Left forelimb (tissue), 1 donor: ENCODE measurements around the gene DAAM1.

Experiments used
- DNase-seq: peaks from one replicate; pipeline ENCODE4 v3.0.0-alpha.2; 2018; ENCODE audit warnings: low spot score

DAAM1 gene

DNA sequence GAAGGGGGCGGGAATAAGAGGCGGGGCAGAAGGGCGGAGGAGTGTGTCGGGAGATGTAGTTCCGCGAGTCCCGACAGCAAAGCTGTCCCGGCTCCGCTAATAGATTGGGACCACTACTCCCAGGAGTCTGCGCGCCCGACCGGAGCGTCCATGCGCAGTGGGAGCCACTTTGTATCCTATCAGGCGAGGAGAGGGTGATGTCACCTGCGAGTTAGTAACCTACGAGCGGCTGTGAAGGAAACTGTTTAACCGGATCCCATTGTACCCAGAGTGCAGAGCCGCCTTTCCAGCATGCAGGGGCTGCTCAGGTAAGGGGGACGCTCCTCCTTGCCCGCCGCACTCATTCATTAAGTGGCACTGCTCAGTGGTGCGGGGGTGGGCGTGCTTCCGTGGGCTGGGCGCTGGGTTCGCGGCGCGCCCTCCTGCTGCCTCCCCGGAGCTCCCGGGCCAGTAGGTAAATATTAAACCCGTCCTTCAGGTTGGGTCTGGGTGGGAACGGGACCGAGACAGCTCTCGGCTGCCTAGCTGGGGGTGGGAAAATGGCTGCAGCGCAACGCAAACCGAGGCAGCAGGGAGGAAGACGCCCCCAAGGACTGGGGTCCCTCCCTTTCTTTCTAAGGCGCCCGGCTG, at the start of gene DAAM1:
Gene DAAM1, plus strand, starts transcription at position 207 of the 630 bp plus-strand sequence. CDS start 74,811 bp downstream, outside the sequence.
- peak; percentile 98 for DNase-seq

DNA sequence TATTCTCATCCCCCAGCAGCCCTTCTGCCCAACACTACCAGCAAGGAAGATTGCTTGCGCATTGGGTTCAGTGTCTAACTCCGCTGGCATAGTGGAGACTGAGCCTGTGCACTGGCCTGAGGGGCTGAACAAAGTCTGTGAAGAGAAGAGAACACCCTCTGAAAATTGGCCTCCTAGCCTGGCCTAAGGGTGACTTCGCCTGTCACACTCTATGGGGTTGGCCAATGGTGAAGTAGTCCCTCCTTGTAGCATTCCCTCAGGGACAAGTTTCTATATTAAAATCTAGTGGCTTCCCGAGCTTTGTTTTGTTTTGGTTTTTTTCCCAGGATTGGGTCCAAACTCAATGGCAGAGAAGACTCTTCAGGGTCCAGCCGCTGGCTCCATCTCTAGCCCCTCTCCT, 49.1 kb upstream of the DAAM1 start:
- no peak for DNase-seq

DNA sequence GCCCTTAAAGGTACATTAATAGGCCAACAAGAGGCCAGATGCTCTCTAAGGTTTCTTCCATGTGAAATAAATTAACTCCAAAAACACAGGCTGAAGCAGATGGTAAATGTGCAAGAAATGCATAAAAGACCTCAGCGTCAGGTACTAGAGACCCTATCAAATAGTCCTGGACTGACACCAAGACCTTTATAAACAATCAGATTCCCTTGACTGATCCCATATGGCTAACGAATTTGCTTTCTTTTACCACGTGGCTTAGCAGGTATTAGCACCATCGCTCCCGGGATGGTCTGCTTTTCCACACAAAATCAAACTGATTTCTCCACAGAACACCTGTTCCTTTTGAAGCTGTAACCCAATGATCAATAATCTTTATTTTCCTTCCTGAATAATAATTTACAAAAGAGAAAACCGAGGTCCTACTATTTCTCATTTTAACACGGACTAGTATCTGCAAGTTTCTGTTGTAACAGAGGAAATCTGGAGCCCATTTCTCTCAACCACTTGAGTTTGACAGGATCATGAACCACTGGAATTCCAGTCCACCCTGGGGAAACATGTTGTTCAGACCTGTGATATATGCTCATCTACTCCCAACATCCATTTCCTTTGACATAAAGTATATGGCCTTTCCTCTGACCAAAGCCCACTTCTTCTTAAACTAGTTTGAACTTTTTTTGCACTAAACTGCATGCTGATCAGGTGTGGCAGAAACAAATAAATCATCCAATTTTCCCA, 48.2 kb upstream of the DAAM1 start:
- DNase-seq: no peak

DNA sequence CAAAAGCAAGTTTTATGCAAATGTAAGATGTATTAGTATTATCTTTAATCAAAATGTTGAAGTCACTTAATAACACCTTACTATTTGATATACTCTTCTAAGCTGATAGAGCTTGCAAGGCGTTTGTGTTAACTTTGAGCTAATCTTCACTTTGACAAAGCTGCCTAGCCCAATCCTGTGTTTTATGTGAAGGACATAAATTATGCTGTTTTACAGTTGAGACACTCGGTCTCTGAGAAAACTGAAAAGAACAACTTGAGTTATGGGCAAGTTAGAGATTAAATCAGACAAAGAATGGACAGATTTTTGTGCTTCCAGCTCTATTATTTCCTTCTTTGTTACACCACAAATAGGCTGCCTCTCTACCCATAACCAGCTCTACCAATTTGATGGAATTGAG, 42.0 kb upstream of the DAAM1 start:
- DNase-seq: no peak

DNA sequence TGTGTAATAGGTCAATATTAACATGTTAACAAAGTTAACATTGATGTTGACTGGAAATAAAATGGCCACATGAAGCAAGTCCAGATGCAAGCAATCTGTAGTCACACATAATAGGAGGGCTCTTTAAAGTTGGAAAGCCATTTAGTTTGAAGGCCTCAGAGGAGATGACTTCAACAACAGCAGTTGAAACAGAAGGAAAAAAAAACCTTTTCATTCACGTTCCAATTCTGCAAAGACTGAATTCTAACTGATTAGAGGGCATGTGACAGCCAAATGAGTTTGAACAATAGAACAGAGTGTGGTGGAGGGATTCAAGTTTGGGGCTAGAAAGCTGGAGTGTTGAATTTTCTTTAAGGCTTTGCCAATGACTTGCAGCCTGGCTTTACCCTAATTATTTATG, 41.5 kb upstream of the DAAM1 start:
- no peak for DNase-seq

DNA sequence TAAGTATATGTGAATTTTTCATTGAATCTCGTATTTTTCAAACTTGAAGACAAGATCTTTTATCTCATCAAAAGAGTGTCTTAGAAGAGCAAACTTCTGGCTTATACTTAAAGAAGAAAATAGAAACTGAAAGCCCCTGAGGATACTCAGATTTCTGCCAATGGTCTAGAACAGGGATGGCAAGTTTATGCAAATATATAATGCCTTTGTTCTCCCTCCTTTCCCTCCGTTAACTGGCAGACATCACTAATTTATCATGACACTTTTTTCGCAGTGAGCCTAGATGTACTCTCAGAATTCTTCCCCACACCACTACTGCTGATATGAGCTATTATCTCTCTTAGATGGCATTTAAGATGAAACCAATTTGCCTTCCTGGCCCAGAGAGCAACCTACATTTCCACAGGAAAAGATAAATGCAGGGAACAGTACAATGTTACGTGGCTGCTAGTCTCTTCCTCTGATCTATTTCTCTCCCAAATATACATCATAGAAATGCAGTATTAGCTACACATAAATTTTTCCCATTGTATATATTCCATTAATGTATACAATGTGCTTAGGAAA, 40.0 kb upstream of the DAAM1 start:
- DNase-seq: no peak

DNA sequence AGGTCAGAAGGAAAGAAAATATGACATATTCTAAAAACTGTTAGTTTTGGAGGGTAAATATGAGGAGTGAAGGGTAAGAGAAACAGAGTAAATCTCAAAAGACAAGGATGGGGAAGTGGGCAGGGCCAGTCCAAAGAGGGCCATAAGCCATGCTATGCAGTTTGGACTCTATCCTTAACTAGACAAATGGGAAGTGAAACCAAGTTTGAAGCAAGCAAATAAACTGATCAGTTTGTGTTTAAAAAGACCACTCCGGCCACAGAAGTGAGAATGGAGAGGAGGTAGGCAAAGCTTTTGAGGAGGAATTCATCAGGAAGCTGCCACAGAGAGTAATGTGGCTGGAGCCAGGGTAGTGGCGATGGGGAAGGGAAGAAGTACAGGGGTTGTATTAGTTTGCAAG, 37.5 kb upstream of the DAAM1 start:
- DNase-seq: no peak

DNA sequence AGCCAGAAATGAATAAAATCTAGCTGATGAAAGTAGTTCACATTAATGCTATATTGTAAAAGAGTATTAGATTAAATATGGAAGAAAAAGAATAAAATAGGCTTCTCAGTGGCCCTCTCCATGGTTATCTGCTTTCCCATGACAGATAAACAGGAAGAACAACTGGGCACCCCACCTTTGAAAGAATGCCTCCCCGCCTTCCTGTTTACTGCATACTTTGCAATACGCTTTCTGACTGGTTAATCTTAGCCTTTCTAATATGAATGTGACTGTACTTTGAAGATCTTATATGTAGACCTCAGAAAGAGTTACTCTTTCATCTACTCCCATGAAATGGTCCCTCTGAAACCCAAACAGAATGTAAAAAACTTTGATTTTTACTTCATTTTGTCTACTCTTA, 34.1 kb upstream of the DAAM1 start:
- DNase-seq: no peak

DNA sequence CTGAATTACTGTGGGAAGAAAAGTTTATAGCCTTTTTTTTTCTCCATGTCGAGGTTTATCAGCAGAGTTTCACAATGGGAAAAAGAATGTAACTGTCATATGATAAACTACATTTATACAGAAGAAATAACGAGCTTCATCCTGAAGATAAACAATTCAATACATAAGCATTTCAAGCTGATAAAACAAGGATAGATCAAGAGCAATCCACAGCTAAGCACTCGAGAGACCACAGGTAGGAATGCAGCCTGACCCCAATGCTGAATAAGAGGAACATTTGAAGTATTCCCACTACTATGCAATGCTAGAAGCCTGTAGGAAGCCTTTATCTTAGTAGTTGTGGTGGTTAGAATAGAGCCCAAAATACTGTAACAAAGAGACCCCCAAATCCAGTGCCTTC, 32.6 kb upstream of the DAAM1 start:
- DNase-seq: no peak

DNA sequence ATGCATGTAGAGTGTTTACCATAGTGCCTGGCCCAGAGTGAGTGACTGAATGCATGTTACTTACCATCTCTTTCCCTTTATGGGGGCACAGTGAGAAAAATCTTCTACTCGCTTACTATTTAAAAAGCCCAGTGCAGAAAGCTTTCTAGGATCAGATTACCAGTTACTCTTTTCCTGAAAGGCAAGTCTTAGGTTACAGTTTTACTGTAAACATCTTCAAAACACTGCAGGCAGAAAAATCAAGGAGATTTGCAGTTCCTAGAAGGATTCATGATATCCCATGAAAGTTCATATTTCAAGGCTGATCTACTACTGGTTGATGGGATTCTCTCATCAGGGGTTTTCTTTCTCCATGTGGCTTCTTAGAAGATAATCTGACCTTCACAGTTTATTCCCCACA, 29.3 kb upstream of the DAAM1 start:
- no peak for DNase-seq

DNA sequence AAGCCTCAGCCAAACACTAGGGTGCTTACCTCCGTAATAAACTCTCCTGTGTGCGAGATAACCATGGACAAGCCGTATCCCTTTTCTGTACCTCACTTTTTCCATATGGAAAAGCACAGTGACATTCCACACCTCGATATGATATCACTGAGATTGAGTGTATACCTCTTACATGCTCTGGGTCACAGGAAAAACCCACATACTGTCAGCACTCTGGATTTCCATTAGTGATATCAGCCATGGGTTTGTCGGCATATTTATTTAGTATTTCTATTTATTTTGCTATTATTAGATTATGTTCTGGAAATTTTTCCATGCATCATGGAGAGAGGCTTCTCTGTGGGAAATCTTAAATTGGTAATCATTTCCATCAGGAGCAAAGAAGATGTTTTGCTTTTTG, 28.0 kb upstream of the DAAM1 start:
- DNase-seq: no peak

DNA sequence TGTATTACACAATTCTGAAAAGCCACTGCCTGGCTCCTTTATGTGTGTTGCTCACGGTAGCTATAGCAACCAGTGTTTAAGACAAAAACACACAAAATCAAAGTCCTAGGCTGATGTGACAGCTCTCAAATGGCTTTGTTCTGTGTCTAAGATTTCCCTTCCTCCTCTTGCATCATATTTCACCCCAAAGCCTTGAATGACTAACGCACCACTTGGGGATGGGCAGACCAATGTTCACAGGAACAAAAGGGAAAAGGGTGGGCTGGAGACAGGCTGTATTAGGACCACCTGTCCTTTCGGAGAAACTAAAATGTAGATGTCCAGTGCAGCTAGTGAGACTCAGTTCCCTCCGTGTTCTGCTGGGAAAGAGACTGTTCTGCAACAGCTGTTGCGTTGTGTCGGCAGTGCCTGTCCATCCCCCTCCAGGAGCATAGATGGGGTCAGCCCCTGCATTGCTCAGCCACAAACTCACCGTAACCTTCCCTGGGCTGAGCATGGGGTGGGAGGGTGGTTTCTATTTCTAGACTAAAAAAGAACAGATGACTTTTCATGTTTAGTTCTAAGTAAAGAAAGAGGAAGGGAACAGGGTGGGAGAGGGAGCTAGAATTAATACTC, 26.8 kb upstream of the DAAM1 start:
- no peak for DNase-seq

DNA sequence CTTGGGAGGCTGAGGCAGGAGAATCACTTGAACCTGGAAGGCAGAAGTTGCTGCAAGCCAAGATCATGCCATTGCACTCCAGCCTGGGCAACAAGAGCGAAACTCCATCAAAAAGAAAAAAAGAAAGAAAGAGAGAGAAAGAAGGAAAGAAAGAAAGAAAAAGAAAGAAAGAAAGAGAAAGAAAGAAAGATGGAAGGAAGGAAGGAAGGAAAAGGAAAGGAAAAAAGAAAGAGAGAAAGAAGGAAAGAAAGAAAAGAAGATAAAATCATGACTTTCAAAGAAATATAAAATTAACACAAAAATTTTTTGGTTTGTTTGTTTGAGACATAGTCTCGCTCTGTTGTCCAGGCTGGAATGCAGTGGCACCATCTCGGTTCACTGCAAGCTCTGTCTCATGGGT, 22.2 kb upstream of the DAAM1 start:
- DNase-seq: no peak

DNA sequence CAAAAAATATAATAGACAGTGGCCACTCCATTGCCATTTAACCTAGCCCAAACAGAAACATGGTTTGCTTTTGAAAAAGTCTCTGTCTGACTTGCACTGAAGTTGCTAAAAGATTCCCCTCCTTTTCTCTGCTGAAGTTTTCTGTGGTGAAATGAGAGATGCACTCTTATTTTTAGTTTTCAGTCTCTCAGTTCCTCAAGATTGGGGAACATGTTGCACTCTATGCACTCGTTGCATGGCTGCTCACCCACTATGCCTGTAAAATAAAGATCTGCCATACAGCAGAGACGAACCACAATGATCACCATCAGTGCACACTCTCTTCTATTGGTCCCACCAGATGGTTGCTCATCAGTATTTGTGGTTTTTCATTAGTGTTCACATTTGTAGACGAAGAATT, 13.1 kb upstream of the DAAM1 start:
- DNase-seq: no peak

DNA sequence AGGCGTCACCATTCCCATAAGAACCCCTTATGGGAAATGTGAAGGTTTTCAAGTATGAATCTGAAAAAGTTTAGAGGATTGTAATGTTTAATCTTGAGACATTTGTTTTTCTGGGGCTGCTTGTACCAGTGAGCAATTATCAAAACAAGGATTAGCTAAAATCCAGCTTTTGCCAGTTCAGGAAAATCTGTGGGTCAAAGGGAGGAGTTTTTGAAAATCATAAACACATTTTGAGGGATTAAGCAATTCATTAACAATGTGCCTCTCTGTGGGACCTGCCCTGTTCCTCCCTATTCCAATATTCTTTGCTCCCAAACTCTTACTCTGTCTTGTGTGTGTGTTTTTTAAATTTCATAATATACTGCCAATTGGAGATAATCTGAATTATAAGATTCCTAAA, 11.7 kb upstream of the DAAM1 start:
- DNase-seq: no peak

DNA sequence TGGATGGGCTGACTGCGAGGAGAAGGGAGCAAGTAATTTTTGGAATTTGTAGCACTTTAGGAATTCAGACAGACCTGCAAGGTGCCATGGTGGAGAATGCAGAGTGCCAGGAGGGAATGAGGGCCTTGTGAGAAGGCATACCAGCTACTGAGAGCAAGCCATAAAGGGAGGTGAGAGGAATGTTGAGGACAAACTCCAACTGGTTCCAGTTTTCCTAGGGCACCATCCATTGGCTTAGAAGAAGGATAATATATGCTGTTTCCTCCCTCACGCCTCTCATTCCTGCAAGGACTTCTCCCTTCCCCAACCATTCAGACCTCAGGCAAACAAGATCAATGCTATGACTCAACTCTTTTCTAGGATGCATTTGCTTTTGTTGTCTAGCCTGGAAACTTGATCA, 11.2 kb upstream of the DAAM1 start:
- no peak for DNase-seq

DNA sequence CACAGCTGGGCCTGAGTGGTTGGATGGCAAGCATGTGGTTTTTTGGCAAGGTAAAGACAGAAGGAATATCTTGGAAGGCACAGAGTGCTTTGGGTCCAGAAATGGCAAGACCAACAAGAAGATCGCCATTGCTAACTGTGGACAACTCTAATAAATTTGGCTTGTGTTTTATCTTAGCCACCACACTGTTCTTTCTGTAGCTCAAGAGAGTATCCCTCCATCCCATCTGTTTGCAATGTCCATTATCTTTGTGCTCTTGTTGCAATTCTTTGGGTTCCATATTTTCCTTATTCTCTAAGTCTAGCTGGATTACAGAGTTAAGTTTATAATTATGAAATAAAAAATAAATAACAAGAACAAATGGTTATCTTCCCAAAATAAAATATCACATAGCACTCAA, 6.7 kb upstream of the DAAM1 start:
- DNase-seq: no peak

DNA sequence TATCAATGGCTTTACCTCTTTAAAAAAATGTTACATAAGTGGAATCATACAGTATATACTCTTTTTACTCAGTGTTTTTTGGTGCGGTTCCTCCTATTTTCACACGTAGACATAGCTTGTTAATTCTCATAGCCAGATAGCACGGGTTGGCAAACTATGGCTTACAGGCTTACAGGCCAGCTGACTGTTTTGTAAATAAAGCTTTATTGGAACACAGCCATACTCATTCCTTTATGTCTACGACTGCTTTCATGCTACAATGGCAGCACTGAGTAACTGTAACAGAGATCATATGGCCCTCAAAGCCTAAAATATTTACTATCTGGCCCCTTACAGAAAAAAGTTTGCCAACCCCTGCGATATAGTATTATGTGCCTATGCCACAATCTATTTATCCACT, 5.8 kb upstream of the DAAM1 start:
- DNase-seq: no peak

DNA sequence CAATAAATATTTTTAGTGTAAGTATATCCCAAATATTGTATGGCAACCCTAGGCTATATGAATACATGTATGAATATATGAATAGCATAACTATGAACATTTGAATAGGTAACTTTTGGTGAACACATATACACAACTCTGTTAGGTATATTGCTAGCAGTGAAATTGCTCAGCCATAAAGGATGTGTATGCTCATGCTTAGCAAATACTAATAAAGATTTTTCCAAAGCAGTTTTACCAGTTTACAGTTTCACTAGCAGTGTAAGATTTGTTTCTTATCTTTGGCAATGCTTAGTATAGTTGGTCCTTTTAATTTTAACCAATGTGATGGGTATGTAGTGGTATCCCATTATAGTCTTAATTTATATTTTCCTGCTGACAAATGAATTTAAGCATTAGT, 5.3 kb upstream of the DAAM1 start:
- no peak for DNase-seq

DNA sequence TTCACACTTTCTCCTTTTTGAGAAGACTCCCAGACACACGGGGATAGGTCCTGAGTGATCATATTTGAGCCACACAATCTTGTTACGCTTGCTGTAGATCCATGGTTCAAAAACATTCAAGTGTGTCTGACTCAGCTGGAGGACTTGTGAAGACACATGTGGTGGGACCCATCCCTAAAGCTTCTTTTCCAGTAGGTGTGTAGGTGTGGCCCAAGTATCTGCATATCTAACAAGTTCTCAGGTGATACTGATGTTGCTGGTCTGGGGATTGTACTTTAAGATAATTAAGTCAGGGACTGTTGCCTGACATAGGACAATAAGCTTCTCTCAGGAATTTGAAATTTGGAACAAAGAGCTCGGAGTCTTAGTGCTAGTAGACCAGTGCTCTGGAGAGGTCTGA, 4.1 kb upstream of the DAAM1 start:
- DNase-seq: no peak

DNA sequence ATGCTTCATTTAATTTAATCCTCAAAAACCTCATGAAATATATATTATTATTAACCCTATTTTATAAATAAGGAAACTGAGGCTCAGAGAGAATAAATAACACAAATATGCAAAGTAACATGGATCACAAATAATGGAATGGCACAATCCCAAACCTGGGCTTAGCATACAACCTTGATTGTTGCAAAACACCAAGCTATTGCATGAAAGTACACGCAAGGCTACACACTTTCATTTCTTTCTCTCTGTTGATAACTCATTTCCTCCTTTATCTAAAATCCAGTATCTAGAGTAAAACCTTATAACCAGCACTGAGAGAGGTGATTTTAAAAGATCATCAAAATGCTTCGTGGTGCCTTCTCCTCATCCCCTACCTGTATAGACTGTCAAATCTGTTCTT, 2.8 kb upstream of the DAAM1 start:
- no peak for DNase-seq

DNA sequence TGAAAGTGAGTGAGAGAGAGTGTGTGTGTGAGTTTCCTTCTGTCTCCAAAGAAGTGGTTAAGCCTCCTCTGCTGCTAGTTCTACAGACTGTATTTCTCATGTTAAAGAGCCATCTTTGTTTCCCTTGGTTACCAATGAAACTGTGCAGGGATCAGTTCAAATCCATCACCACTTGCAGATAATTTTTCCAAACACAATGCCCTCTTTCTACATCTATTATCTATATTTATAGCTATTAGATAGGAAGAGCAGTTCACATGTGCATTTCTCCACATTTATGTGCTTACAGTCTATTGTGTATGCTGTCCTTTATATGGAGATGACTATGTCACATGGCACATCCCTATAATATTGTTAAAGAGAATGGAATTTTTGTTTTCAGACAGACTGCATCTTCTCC, 2.2 kb upstream of the DAAM1 start:
- no peak for DNase-seq

DNA sequence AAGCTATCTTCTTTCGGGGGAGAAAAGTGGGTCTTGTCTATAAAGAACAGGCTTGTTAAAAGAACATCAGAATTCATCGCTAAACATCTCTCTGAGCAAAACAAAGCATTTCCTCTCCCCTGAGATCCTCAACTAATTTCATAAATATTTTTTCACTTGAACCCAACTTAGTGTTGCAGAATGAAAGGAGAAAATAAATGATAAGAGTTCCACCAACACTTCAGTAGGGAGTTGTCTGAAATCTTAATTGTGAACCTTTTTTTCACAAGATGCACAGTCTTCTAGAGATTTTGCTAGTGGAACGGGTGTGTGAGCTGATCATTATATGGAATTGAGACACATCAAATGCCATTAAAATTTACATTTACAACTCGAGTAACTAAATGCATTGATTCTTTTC, 1.3 kb upstream of the DAAM1 start:
- DNase-seq: no peak
